ENCODE measurements around the gene LRRC8B.
A peak's percentile ranks its signal among the peaks of the same experiment; 100 is the strongest.

The LRRC8B gene

DNA sequence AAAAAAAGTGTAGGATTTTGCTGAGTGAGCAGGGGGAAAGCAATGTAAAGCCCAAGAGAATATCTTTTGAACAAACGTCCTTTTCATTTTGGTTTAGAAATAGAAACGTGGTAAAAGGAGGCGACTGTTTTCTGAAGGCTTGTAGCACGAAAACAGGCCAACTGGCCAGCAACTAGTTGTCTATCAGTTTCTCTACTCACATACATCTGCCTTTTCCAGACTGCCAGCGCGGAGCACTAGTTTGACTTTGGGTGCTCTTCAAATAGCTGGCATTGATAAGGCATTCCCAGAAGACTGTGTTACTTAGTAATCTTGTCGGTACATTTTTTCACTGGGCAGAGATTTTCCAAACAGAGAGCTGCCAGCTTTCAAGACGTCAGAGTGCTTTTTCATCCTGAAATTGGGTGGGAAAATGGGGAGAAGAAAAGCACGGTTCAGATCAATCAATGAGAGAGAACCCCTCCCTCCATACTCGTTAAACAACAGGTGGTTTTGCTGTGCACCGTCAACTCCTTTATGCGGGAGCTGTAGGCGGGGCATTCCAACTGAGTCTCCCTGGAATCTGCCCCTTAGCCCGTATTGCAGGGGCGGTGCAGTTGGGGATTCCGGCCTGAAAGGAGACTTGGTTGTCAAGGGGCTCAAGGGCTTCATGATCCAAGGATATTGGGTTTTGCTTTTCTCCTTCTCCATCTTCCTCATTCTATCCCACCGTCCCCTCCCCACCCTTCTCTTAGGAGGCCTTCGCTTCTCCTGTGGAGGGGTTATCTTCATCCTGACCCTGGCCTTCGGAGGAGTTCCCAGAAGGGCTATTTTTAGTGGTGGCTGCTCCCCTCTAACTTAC lies 107.4 kb downstream of the LRRC8B start:
- Histone ChIP-seq H3K23ac (ENCODE audit: low read depth, low read length, poor library complexity) (no peak overlapping the region), H3K27ac (replicated peaks; ENCODE audit: low read length) (peak overlapping the region; percentile 84), H3K79me1 (ENCODE audit: low read depth, low read length) (no peaks in the 10 kb centered on the region), H4K8ac (ENCODE audit: low read depth, low read length) (no peak overlapping the region), H3K36me3 (replicated peaks in 1 of 2; ENCODE audit: control insufficient read depth in 2 of 2, insufficient read depth in 2 of 2, low read length in 2 of 2) (no peaks in the 10 kb centered on the region), H3K18ac (ENCODE audit: low read length) (peak overlapping the region; percentile 98), H3K4ac (ENCODE audit: low read length) (no peak overlapping the region), H3K4me2 (ENCODE audit: insufficient read depth, low read length, poor library complexity, severe bottlenecking) (peak overlapping the region; percentile 95), H2AK5ac (ENCODE audit: low read depth, low read length) (no peak overlapping the region), H3K4me3 (ENCODE audit: low read length in 2 of 2) (peak overlapping the region; percentile 80 to 95), H2BK5ac (ENCODE audit: low read length) (peak overlapping the region; percentile 42), H3K9ac (ENCODE audit: low read depth, low read length, poor library complexity) (peak overlapping the region; percentile 95), H3K9me3 (replicated peaks in 1 of 2; ENCODE audit: control insufficient read depth in 2 of 2, insufficient read depth in 1 of 2, low read depth in 1 of 2, low read length in 2 of 2) (no peaks in the 10 kb centered on the region), H2BK120ac (ENCODE audit: low read depth, low read length) (no peak overlapping the region), H3K14ac (ENCODE audit: low read length) (no peak overlapping the region), H3K27me3 (ENCODE audit: control insufficient read depth in 3 of 3, insufficient read depth in 3 of 3, low read depth in 1 of 3, low read length in 3 of 3) (peaks cover 0 to 29% (median 8%) of the 10 kb centered on the region in 3 experiments), H2BK15ac (ENCODE audit: low read length) (peak overlapping the region; percentile 94), H3K4me1 (ENCODE audit: control insufficient read depth in 2 of 2, insufficient read depth in 1 of 2, low read depth in 1 of 2, low read length in 2 of 2) (peaks cover 8% of the 10 kb centered on the region in 2 donors), H2BK12ac (ENCODE audit: low read length) (peak overlapping the region; percentile 31), H2AFZ (ENCODE audit: low read length) (peak overlapping the region; percentile 99), H4K91ac (ENCODE audit: low read depth, low read length, poor library complexity) (no peak overlapping the region)
- WGBS, 2 donors (ENCODE audit: extremely low coverage in 2 of 2, insufficient read length in 2 of 2, insufficient replicate concordance in 1 of 2): no CpG with 5 or more reads among the region's 19 CpGs
- DNase-seq (ENCODE audit: low spot score): peak; percentile 69

DNA sequence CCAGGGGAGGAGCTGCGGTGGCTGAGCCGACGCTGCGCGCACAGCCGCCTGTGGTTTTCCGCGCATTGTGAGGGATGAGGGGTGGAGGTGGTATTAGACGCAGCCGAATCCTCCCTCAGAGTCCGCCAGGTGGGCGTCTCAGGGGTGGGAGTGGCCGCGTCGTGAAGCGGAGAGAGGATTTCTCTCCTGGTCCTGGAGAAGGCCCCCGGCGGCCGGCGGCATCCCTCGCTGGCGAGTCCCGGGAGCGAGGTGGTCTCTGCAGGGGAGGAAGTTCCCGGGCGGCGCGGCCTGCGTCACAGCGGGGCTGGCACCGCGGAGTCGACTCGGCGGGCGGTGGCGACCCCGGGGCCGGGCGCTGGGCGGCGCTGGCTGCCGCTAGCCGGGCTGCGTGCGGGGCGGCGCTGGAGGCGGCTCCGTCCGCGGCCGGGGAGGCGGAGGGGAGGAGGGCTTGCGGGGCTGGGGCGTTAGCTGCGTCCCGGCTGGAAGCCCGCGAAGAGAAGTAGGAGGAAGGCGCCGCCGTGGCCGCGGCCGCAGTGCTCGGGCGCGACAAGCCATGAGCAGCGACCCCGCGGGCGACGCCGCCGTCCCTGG lies 108.1 kb downstream of the LRRC8B start, which contains the start of gene LRRC8C:
TSS of gene LRRC8C (plus strand) at position 464 of the 591 bp plus-strand sequence. CDS start 53,354 bp downstream, outside the sequence.
- Histone ChIP-seq H3K14ac (ENCODE audit: low read length) (peak within 1 kb of the TSS; percentile 58), H3K23ac (ENCODE audit: low read depth, low read length, poor library complexity) (peak within 1 kb of the TSS; percentile 82), H3K27me3 (ENCODE audit: control insufficient read depth in 3 of 3, insufficient read depth in 3 of 3, low read depth in 1 of 3, low read length in 3 of 3) (peaks cover 0 to 29% (median 8%) of the 10 kb centered on the region in 3 experiments), H3K4me2 (ENCODE audit: insufficient read depth, low read length, poor library complexity, severe bottlenecking) (peak within 1 kb of the TSS; percentile 95), H3K27ac (replicated peaks; ENCODE audit: low read length) (peak within 1 kb of the TSS; percentile 84), H3K79me1 (ENCODE audit: low read depth, low read length) (no peaks in the 10 kb centered on the region), H3K4ac (ENCODE audit: low read length) (no peak within 1 kb of the TSS), H2AK5ac (ENCODE audit: low read depth, low read length) (no peak within 1 kb of the TSS), H3K9ac (ENCODE audit: low read depth, low read length, poor library complexity) (peak within 1 kb of the TSS; percentile 95), H3K4me1 (ENCODE audit: control insufficient read depth in 2 of 2, insufficient read depth in 1 of 2, low read depth in 1 of 2, low read length in 2 of 2) (peaks cover 8% of the 10 kb centered on the region in 2 donors), H2BK15ac (ENCODE audit: low read length) (peak within 1 kb of the TSS; percentile 94), H2AFZ (ENCODE audit: low read length) (peak within 1 kb of the TSS; percentile 99), H2BK5ac (ENCODE audit: low read length) (peak within 1 kb of the TSS; percentile 42), H3K36me3 (replicated peaks in 1 of 2; ENCODE audit: control insufficient read depth in 2 of 2, insufficient read depth in 2 of 2, low read length in 2 of 2) (no peaks in the 10 kb centered on the region), H2BK120ac (ENCODE audit: low read depth, low read length) (no peak within 1 kb of the TSS), H4K8ac (ENCODE audit: low read depth, low read length) (no peak within 1 kb of the TSS), H4K91ac (ENCODE audit: low read depth, low read length, poor library complexity) (no peak within 1 kb of the TSS), H2BK12ac (ENCODE audit: low read length) (peak within 1 kb of the TSS; percentile 31), H3K18ac (ENCODE audit: low read length) (peak within 1 kb of the TSS; percentile 99), H3K9me3 (replicated peaks in 1 of 2; ENCODE audit: control insufficient read depth in 2 of 2, insufficient read depth in 1 of 2, low read depth in 1 of 2, low read length in 2 of 2) (no peaks in the 10 kb centered on the region), H3K4me3 (ENCODE audit: low read length in 2 of 2) (peak within 1 kb of the TSS; percentile 80 to 95)
- DNase-seq (ENCODE audit: low spot score): peak; percentile 79
- WGBS, 2 donors (ENCODE audit: extremely low coverage in 2 of 2, insufficient read length in 2 of 2, insufficient replicate concordance in 1 of 2): no CpG with 5 or more reads among the region's 76 CpGs

DNA sequence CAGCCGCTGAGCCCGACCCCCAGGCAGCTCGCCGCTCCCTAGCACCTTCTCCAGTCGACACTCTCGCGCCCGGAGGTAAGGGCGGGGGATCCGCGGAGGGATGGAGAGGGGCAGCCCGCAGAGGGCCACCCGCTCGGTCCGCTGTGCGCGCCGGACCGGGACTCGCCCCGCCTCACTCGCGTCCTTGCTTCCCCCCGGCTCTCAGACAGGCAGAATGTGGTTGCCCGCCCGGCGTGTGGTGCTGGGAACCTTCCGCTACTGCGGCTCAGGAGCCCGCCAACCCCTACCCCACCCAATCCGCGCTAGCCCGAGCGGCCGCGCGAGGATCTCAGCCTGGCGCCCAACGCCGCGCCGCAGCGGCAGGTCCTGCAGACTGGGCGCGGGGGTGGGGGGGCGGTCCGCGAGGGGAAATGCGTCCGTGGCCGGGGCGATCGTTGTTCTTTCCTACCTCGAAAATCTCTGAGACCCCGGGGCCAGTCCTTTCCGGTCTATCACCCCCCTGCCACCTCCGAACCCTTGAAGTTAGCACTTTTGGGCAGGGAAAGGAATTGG lies 108.7 kb downstream of the LRRC8B start:
- H2BK12ac ChIP-seq (ENCODE audit: low read length): no peak overlapping the region
- H2AFZ ChIP-seq (ENCODE audit: low read length): peak overlapping the region; percentile 99
- H3K4me3 ChIP-seq (ENCODE audit: low read length in 2 of 2): peak overlapping the region; percentile 80 to 95
- H3K27me3 ChIP-seq (ENCODE audit: control insufficient read depth in 3 of 3, insufficient read depth in 3 of 3, low read depth in 1 of 3, low read length in 3 of 3): peaks cover 0 to 29% (median 8%) of the 10 kb centered on the region in 3 experiments
- H3K9ac ChIP-seq (ENCODE audit: low read depth, low read length, poor library complexity): peak overlapping the region; percentile 95
- peak overlapping the region; percentile 99 for H3K18ac ChIP-seq (ENCODE audit: low read length)
- DNase-seq (ENCODE audit: low spot score): no peak
- WGBS, 2 donors (ENCODE audit: extremely low coverage in 2 of 2, insufficient read length in 2 of 2, insufficient replicate concordance in 1 of 2): no CpG with 5 or more reads among the region's 57 CpGs
- no peak overlapping the region for H2BK120ac ChIP-seq (ENCODE audit: low read depth, low read length)
- H3K27ac ChIP-seq (replicated peaks; ENCODE audit: low read length): peak overlapping the region; percentile 54
- H2BK15ac ChIP-seq (ENCODE audit: low read length): peak overlapping the region; percentile 32
- H2BK5ac ChIP-seq (ENCODE audit: low read length): peak overlapping the region; percentile 42
- no peaks in the 10 kb centered on the region for H3K36me3 ChIP-seq (replicated peaks in 1 of 2; ENCODE audit: control insufficient read depth in 2 of 2, insufficient read depth in 2 of 2, low read length in 2 of 2)
- no peak overlapping the region for H4K91ac ChIP-seq (ENCODE audit: low read depth, low read length, poor library complexity)
- H3K14ac ChIP-seq (ENCODE audit: low read length): peak overlapping the region; percentile 58
- H3K4me2 ChIP-seq (ENCODE audit: insufficient read depth, low read length, poor library complexity, severe bottlenecking): peak overlapping the region; percentile 95
- H3K23ac ChIP-seq (ENCODE audit: low read depth, low read length, poor library complexity): peak overlapping the region; percentile 82
- H3K9me3 ChIP-seq (replicated peaks in 1 of 2; ENCODE audit: control insufficient read depth in 2 of 2, insufficient read depth in 1 of 2, low read depth in 1 of 2, low read length in 2 of 2): no peaks in the 10 kb centered on the region
- peaks cover 8% of the 10 kb centered on the region in 2 donors for H3K4me1 ChIP-seq (ENCODE audit: control insufficient read depth in 2 of 2, insufficient read depth in 1 of 2, low read depth in 1 of 2, low read length in 2 of 2)
- no peak overlapping the region for H4K8ac ChIP-seq (ENCODE audit: low read depth, low read length)
- no peak overlapping the region for H3K4ac ChIP-seq (ENCODE audit: low read length)
- no peaks in the 10 kb centered on the region for H3K79me1 ChIP-seq (ENCODE audit: low read depth, low read length)
- no peak overlapping the region for H2AK5ac ChIP-seq (ENCODE audit: low read depth, low read length)

Data from neuronal stem cell (in vitro differentiated cells).